ENCODE data around the gene ZEB1.

Gene ZEB1

GRCh38 chr10:31296754-31297153 lies 22.3 kb upstream of the ZEB1 start:
- POLR2A ChIA-PET = no interaction called here
- no peak overlapping the region for H3K4me3 ChIP-seq (ENCODE audit: low read depth, low read length)
- CTCF ChIA-PET = no interaction called here
- DNase-seq (ENCODE audit: low read depth, low spot score) = no peak
- no peak for TF ChIP-seq CTCF (IDR thresholded peaks at IDR 0.05; ENCODE audit: insufficient read depth, low read length, missing control alignments)

GRCh38 chr10:31299119-31299518 lies 19.9 kb upstream of the ZEB1 start:
- no peak overlapping the region for H3K4me3 ChIP-seq (ENCODE audit: low read depth, low read length)
- ChIA-PET CTCF (interaction anchor here (1.4 kb wide), 1 partner anchor 9 kb away, joined by 3 read pairs; no protein-coding TSS in a partner anchor), POLR2A (no interaction called here)
- DNase-seq (ENCODE audit: low read depth, low spot score) = no peak
- no peak for TF ChIP-seq CTCF (IDR thresholded peaks at IDR 0.05; ENCODE audit: insufficient read depth, low read length, missing control alignments)

GRCh38 chr10:31303212-31303611 lies 15.8 kb upstream of the ZEB1 start:
- DNase-seq (ENCODE audit: low read depth, low spot score) = no peak
- TF ChIP-seq CTCF (IDR thresholded peaks at IDR 0.05; ENCODE audit: insufficient read depth, low read length, missing control alignments) = no peak
- no peak overlapping the region for H3K4me3 ChIP-seq (ENCODE audit: low read depth, low read length)
- ChIA-PET POLR2A (no interaction called here), CTCF (interaction anchor here (1.3 kb wide), 1 partner anchor 9 kb away, joined by 3 read pairs; no protein-coding TSS in a partner anchor)

- no peak for DNase-seq (ENCODE audit: low read depth, low spot score)
- ChIA-PET POLR2A (no interaction called here), CTCF (interaction anchor here (0.6 kb wide), 1 partner anchor 13 kb away, joined by 3 read pairs; no protein-coding TSS in a partner anchor)
- no peak overlapping the region for H3K4me3 ChIP-seq (ENCODE audit: low read depth, low read length)
- no peak for TF ChIP-seq CTCF (IDR thresholded peaks at IDR 0.05; ENCODE audit: insufficient read depth, low read length, missing control alignments)
Observed at GRCh38 chr10:31304291-31304970, 14.6 kb upstream of the ZEB1 start.

GRCh38 chr10:31313396-31313795 lies 5.6 kb upstream of the ZEB1 start:
- no peak for DNase-seq (ENCODE audit: low read depth, low spot score)
- CTCF ChIA-PET = interaction anchor here (1.0 to 1.1 kb wide), 2 partner anchors 24 to 558 kb away, joined by 3 read pairs; no protein-coding TSS in a partner anchor
- POLR2A ChIA-PET = no interaction called here

More at GRCh38 chr10:31313396-31313795, 5.6 kb upstream of the ZEB1 start:
- TF ChIP-seq CTCF (IDR thresholded peaks at IDR 0.05; ENCODE audit: insufficient read depth, low read length, missing control alignments) = no peak
- H3K4me3 ChIP-seq (ENCODE audit: low read depth, low read length) = no peak overlapping the region
